Activated T-helper 17 cell treated with anti-CD3 and anti-CD28 coated beads, Interleukin-2, amount 50 U/mL, for 72 hours (primary cell): ENCODE results near the gene SCYGR6. TPM values are rescaled to one million over a fixed set of nuclear protein-coding genes. Genes with fewer than 3 reads are reported as not detected.

Experiments
- ATAC-seq: fragments of 150-1000 bp; cut with Tn5 transposase; replicated peaks from 2 replicates; pipeline ENCODE4 v1.10.0; 2021; ENCODE audit warnings: mild to moderate bottlenecking, moderate library complexity
- H3K27ac Mint-ChIP-seq: one replicate; pipeline ENCODE4 v1.8.0; 2022; ENCODE audit warnings: mixed read lengths
- H3K27me3 Mint-ChIP-seq: one replicate; pipeline ENCODE4 v1.8.0; 2022; ENCODE audit warnings: mixed read lengths
- H3K36me3 Mint-ChIP-seq: one replicate; pipeline ENCODE4 v1.8.0; 2022; ENCODE audit warnings: low read depth, mild to moderate bottlenecking, mixed read lengths
- H3K4me1 Mint-ChIP-seq: one replicate; pipeline ENCODE4 v1.8.0; 2022; ENCODE audit warnings: mixed read lengths
- H3K4me3 Mint-ChIP-seq: one replicate; pipeline ENCODE4 v1.8.0; 2022; ENCODE audit warnings: mild to moderate bottlenecking, mixed read lengths
- H3K9me3 Mint-ChIP-seq: one replicate; pipeline ENCODE4 v1.8.0; 2022; ENCODE audit warnings: mixed read lengths
- total RNA-seq, 2 donors: library from RNA; stranded (reverse); gene quantifications; one replicate each; pipeline ENCODE4 v1.2.3, GENCODE V29; 2022

The SCYGR6 gene
- total RNA-seq, 2 donors from 2014 or later: not detected

GRCh38 chr2:227687189-227687588 lies 37.4 kb downstream of the SCYGR6 start:
- Mint-ChIP-seq H3K36me3 (no peaks in the 10 kb centered on the region), H3K4me3 (no peak overlapping the region), H3K4me1 (no peaks in the 10 kb centered on the region), H3K9me3 (no peaks in the 10 kb centered on the region), H3K27me3 (peaks cover 31% of the 10 kb centered on the region), H3K27ac (no peak overlapping the region)
- no peak for ATAC-seq

GRCh38 chr2:227684258-227684657 lies 40.3 kb downstream of the SCYGR6 start:
- ATAC-seq: no peak
- Mint-ChIP-seq H3K27ac (no peak overlapping the region), H3K4me1 (no peaks in the 10 kb centered on the region)

GRCh38 chr2:227677928-227678327 lies 46.6 kb downstream of the SCYGR6 start:
- Mint-ChIP-seq H3K27me3 (peaks cover 13% of the 10 kb centered on the region), H3K27ac (no peak overlapping the region), H3K4me3 (no peak overlapping the region), H3K9me3 (no peaks in the 10 kb centered on the region), H3K36me3 (no peaks in the 10 kb centered on the region), H3K4me1 (no peaks in the 10 kb centered on the region)
- no peak for ATAC-seq

More at GRCh38 chr2:227684258-227684657, 40.3 kb downstream of the SCYGR6 start:
- H3K9me3 Mint-ChIP-seq: no peaks in the 10 kb centered on the region
- H3K4me3 Mint-ChIP-seq: no peak overlapping the region
- H3K36me3 Mint-ChIP-seq: no peaks in the 10 kb centered on the region
- H3K27me3 Mint-ChIP-seq: peaks cover 19% of the 10 kb centered on the region

GRCh38 chr2:227674485-227674884 lies 50.1 kb downstream of the SCYGR6 start:
- no peak overlapping the region for H3K4me3 Mint-ChIP-seq
- ATAC-seq: no peak
- peaks cover 13% of the 10 kb centered on the region for H3K27me3 Mint-ChIP-seq
- no peak overlapping the region for H3K27ac Mint-ChIP-seq
- no peaks in the 10 kb centered on the region for H3K36me3 Mint-ChIP-seq
- H3K4me1 Mint-ChIP-seq: no peaks in the 10 kb centered on the region
- no peaks in the 10 kb centered on the region for H3K9me3 Mint-ChIP-seq

Other genes starting within 250 kb of the SCYGR6 start
- gene SCYGR2, start 125.9 kb downstream of the SCYGR6 start, total RNA-seq: not detected
- not detected for gene SCYGR3, start 109.9 kb downstream of the SCYGR6 start, total RNA-seq
- not detected for gene SCYGR4, start 107.3 kb downstream of the SCYGR6 start, total RNA-seq
- not detected for gene SCYGR5, start 58.0 kb downstream of the SCYGR6 start, total RNA-seq
- not detected for gene SLC19A3, start 6.7 kb downstream of the SCYGR6 start, total RNA-seq
- not detected for gene SCYGR7, start 3.6 kb upstream of the SCYGR6 start, total RNA-seq
- not detected for gene SCYGR8, start 21.1 kb upstream of the SCYGR6 start, total RNA-seq
- gene CCL20, start 89.1 kb upstream of the SCYGR6 start, total RNA-seq: 100 to 1,000 TPM in 1 of 2 donors, 10 to 100 TPM in 1; 36.1 to 137 TPM
- under 1 TPM in 1 of 2 donors, not detected in 1; 0.24 TPM for gene DAW1, start 146.9 kb upstream of the SCYGR6 start, total RNA-seq